ENCODE measurements around the gene CSF3.

The CSF3 gene

GRCh38 chr17:40023590-40024292 lies 8.5 kb downstream of the CSF3 start:
- DNase-seq (ENCODE audit: low spot score), result no peak
- FAIRE-seq, result no peak

GRCh38 chr17:40024901-40025300 lies 9.7 kb downstream of the CSF3 start:
- no peak for FAIRE-seq

GRCh38 chr17:40025559-40025958 lies 10.3 kb downstream of the CSF3 start:
- FAIRE-seq, result no peak
- no peak for DNase-seq (ENCODE audit: low spot score)

More at GRCh38 chr17:40024901-40025300, 9.7 kb downstream of the CSF3 start:
- DNase-seq (ENCODE audit: low spot score), result no peak

- no peak for DNase-seq (ENCODE audit: low spot score)
- no peak for FAIRE-seq
Observed at GRCh38 chr17:40025991-40026815, 11.0 kb downstream of the CSF3 start.

DNA sequence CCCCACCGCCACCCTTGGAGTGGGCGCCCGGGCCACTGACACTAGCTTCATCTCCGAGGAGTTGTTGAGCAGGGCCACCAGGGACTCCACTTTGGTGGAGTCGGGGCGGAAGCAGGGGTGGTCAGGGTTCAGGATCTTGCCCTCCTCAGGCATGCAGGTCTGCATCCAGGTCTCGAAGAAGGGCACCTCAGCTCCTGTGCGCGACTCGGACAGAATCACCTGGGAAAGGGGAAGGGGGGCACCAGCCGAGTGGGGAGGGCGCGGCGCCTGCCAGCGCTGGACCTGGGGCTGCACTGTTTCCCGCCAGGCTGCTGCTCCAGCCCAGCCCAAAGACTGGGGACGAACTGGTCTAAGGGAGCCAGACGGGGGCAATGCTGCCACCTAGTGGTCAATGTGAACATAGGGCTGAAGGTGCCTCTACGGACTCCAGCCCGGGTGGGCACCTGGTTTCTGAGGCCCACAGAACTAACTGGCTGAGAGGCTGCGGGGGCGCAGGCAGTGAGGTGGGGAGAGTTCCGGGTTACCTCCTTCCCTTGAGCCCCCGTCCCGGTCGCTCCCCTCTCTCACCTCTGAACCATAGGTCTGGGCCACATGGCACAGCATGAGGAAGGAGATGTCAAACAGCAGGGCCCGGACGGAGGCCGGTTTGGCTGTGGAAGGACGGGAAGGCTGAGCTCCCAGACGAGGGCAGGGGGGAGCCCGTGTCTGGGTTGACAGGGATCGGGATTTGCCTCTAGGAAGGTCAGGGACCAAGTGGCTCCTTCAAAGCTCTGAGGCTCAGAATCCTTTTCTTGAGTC lies 11.8 kb downstream of the CSF3 start:
- FAIRE-seq, result no peak
- peak; percentile 90 for DNase-seq (ENCODE audit: low spot score)

DNA sequence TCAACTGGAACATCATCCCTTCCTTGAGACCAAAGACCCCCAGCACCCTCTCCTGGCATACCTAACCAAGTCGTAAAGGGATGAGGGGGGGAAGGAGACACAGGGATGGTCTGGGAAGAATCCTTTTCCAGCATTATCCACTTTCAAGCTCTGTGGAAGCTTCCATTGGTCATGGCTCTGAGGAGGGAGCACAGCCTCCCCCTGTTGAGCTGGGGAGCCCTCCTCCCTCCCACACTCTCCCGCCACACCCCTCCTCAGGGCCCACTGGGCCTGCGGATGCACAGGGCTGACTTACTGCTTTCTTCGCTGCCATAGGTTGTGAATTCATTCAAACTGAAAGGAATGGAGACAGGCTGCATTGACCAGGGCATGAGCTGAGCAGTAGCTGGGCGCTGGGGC lies 12.4 kb downstream of the CSF3 start:
- DNase-seq (ENCODE audit: low spot score), result no peak

DNA sequence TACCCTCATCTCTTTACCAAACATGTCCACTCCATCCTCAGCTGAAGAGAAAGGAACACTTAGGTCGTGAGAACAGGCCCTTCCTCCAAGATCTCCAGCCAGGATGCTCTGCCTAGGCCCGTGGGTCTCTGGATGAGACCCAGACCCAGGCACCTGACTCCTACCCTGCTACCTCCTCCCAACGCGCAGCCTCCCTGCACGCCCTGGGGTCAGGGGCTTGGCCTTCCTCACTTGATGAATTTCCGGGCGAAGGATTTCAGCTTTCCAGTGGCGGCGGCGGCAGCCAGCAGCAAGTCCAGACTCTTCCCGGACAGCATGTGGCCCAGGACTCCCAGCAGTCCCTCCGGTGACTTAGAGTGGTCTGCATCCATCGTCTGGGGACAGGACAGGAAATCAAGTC lies 13.4 kb downstream of the CSF3 start:
- FAIRE-seq, result no peak

More for the DNA sequence above, 12.4 kb downstream of the CSF3 start:
- FAIRE-seq, result no peak

GRCh38 chr17:40031706-40032105 lies 16.5 kb downstream of the CSF3 start:
- no peak for DNase-seq (ENCODE audit: low spot score)
- FAIRE-seq, result peak; percentile 30

More for the DNA sequence above, 13.4 kb downstream of the CSF3 start:
- DNase-seq (ENCODE audit: low spot score), result no peak

GRCh38 chr17:40032322-40033320 lies 17.4 kb downstream of the CSF3 start:
- peak; percentile 13 for FAIRE-seq
- DNase-seq (ENCODE audit: low spot score), result no peak

DNA sequence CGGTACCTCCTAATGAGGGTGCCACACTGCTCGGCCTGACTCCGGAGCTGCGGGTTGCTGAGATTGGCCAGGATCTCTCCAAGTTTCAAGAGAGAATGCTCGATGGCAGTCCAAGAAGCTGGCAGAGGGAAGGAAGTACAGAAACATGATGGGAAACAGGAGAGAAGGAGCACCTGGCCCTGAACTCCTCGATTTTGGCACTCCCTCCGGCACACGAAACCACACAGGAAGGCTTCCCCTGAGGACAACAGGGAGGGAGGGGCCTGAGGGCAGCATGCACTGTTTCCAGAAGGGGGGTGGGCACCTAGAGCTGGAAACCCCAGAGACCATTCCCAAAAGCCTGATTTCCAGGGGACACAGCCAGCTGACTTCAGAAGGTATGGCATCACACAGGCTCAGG lies 18.1 kb downstream of the CSF3 start:
- DNase-seq (ENCODE audit: low spot score), result no peak
- no peak for FAIRE-seq

DNA sequence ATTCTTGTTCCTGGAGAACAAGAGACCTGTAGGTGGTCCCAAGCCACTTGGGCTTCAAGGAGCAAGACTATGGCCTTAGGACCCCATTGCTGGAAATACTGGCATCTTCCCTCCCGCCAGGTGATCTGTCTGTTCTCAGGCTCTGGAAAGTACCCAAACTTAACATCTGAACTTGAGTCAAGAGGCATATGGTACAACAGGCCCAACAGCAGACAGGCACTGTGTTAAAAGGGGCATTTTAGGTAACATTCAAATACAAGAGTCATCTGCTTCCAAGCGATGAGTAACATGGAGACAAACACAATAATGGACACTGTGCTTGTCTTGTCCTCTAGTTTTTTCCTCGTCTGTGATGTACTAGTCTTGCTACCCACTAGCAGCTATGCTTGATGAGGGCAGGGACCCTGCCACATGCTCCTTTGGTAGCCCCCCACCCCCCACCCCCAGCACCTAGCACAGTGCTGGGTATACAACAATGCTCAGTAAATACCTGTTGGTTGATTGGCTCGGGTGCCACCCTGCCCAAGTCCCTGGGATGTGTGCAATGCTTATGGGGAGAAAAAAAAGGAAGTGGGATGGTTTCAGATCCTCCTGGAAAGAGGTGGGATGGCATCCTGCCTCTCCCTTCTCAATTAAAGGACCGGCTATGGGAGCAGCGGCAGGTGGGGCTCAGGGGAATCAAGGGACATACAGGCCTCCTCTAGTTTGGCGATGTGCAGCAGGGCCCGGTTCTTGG lies 19.4 kb downstream of the CSF3 start:
- no peak for FAIRE-seq

GRCh38 chr17:40035162-40035559 lies 19.9 kb downstream of the CSF3 start:
- FAIRE-seq (no peak), DNase-seq (ENCODE audit: low spot score) (peak; percentile 64)

More for the DNA sequence above, 19.4 kb downstream of the CSF3 start:
- no peak for DNase-seq (ENCODE audit: low spot score)

DNA sequence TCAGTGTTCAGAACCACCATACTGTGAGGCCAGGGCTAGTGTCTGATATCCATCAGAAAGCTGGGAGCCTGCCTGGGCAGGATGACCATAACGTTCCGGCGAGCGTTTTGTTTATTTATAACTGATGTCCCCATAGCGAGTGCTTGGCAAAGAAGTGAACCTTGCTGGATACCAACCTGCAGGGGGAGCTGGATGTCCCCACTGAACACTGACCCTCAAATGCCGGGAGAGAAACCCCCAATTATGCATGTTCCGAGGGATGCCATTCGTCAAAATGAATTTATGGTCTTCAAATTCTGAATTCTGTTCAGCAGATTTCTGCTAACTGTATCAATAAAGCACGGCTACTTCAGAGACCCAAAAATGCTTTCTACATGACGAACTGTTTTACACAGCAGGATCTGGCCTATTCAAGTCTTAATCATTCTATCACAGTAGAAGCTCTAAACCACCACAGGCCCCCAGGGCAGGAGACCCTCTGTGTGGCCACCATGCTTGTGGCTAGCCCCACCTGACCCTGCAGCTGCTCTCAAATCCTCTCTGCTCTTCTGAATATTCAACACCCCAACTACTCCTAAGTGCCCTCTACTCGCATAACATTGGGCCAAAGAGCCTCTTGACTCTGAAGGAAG lies 23.8 kb downstream of the CSF3 start:
- peak; percentile 48 for DNase-seq (ENCODE audit: low spot score)

GRCh38 chr17:40041196-40041595 lies 26.0 kb downstream of the CSF3 start:
- DNase-seq (ENCODE audit: low spot score) (no peak), FAIRE-seq (no peak)

More for the DNA sequence above, 23.8 kb downstream of the CSF3 start:
- FAIRE-seq, result no peak

- no peak for DNase-seq (ENCODE audit: low spot score)
- FAIRE-seq, result no peak
Observed at GRCh38 chr17:40056379-40057015, 41.3 kb downstream of the CSF3 start.

- FAIRE-seq (no peak), DNase-seq (ENCODE audit: low spot score) (peak; percentile 5)
Observed at GRCh38 chr17:40058186-40058784, 43.0 kb downstream of the CSF3 start.

- DNase-seq (ENCODE audit: low spot score), result no peak
- FAIRE-seq, result no peak
Observed at GRCh38 chr17:40058865-40059264, 43.6 kb downstream of the CSF3 start.

DNA sequence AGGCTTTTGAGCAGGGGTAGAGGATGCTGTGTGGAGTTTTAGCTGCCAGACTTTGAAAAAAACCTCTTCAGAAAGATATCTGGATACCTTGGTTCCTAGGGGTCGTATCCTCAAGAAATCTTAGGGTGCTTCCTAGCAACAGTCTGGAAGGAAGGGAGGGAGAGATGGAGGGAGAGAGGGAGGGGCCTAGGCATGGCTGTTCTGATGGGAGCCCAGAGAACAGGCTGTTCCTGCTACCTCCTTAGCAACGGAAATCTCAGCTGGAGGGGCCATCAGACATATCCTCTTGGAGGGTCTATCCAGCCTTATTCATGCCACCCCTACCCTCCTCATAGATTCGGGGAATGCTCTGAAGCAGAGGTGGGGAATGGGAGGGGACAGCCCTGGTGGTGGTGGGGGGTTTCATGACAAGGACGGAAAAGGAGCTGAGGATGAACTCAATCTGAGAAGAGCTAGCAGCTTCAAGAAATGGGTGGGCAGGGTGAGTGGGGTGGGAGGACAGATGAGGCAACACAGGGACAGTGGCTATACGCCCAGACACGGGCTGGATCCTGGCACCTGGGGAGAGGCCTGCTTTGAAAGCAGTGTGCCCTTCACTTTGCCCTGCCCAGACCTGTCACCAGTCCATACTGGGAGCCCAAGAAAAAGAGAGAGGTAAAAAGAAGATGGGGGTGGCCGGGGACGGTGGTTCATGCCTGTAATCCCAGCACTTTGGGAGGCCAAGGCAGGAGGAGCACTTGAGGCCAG lies 44.7 kb downstream of the CSF3 start:
- no peak for FAIRE-seq

More for the DNA sequence above, 44.7 kb downstream of the CSF3 start:
- DNase-seq (ENCODE audit: low spot score), result no peak

Measured in urothelium cell line (cell line).